Caco-2 (cell line): Measurements from ENCODE around the gene CFAP46. TPM values are rescaled to one million over a fixed set of nuclear protein-coding genes. Genes with fewer than 3 reads are reported as not detected.

Experiments used
- BruUV-seq: library from RNA; stranded (reverse); fragments of 400-500 nt; replicated peaks from 2 replicates; lab custom pipeline; 2021; lab: Mats Ljungman, UMichigan
- CTCF ChIA-PET: fragments of 300-600 bp; sonication (Branson Sonifier 250); formaldehyde crosslinking; loops from one replicate; lab custom pipeline; 2022; ENCODE audit warnings: antibody characterized with exemption; lab: Charles Lee
- POLR2A ChIA-PET: fragments of 300-600 bp; sonication (Branson Sonifier 250); formaldehyde crosslinking; loops from one replicate; lab custom pipeline; 2022; ENCODE audit warnings: antibody characterized with exemption; lab: Charles Lee
- DNase-seq, 2 experiments: peaks; one replicate each; pipeline versions ENCODE4 v3.0.0 to v3.0.0-alpha.2; 2020 to 2022
- H3K27me3 ChIP-seq: replicated peaks from 2 replicates; pipeline ENCODE4 v1.6.0; 2011; ENCODE audit warnings: low read length; ENCODE audit not compliant: control insufficient read depth, insufficient read depth
- H3K36me3 ChIP-seq: 2 replicates; pipeline ENCODE4 v1.5.1; 2011; ENCODE audit warnings: low read length; ENCODE audit not compliant: control insufficient read depth, insufficient read depth
- H3K4me1 ChIP-seq: fragments of 250-450 bp; sonication (Bioruptor Pico); 2 replicates; pipeline ENCODE4 v1.5.1; 2020; ENCODE audit warnings: mild to moderate bottlenecking
- H3K4me3 ChIP-seq: 2 replicates; pipeline ENCODE4 v1.5.1; 2011; ENCODE audit warnings: low read depth, mild to moderate bottlenecking, control low read depth, low read length
- H3K9me3 ChIP-seq: fragments of 250-450 bp; sonication (Bioruptor Pico); 2 replicates; pipeline ENCODE4 v1.5.1; 2020; ENCODE audit warnings: mild to moderate bottlenecking, moderate library complexity
- H3K27ac Mint-ChIP-seq: one replicate; pipeline ENCODE4 v1.8.0; 2022; ENCODE audit warnings: mixed read lengths; ENCODE audit not compliant: unreplicated experiment
- H3K27me3 Mint-ChIP-seq: one replicate; pipeline ENCODE4 v1.8.0; 2022; ENCODE audit warnings: mixed read lengths; ENCODE audit not compliant: insufficient read depth, unreplicated experiment
- H3K36me3 Mint-ChIP-seq: one replicate; pipeline ENCODE4 v1.8.0; 2022; ENCODE audit warnings: mild to moderate bottlenecking, mixed read lengths; ENCODE audit not compliant: insufficient read depth, unreplicated experiment
- H3K4me1 Mint-ChIP-seq: one replicate; pipeline ENCODE4 v1.8.0; 2022; ENCODE audit warnings: low read depth, mixed read lengths; ENCODE audit not compliant: unreplicated experiment
- H3K4me3 Mint-ChIP-seq: one replicate; pipeline ENCODE4 v1.8.0; 2022; ENCODE audit warnings: mild to moderate bottlenecking, moderate library complexity, mixed read lengths; ENCODE audit not compliant: unreplicated experiment
- H3K9me3 Mint-ChIP-seq: one replicate; pipeline ENCODE4 v1.8.0; 2022; ENCODE audit warnings: mixed read lengths; ENCODE audit not compliant: unreplicated experiment
- CTCF ChIP-seq, 2 experiments: fragments of 200-600 bp in 1 of 2; IDR thresholded peaks; 1 replicate in 1 of 2; 2 replicates in 1 of 2; pipeline versions ENCODE4 v1.5.1 to v1.8.0; 2011 to 2022; ENCODE audit warnings: antibody characterized with exemption in 1 of 2, control low read depth in 1 of 2, inconsistent platforms in 1 of 2, low read depth in 1 of 2, low read length in 1 of 2, mild to moderate bottlenecking in 1 of 2, moderate library complexity in 1 of 2; ENCODE audit not compliant: insufficient read depth in 1 of 2, severe bottlenecking in 1 of 2, unreplicated experiment in 1 of 2
- intact Hi-C: fragments of 100-400 bp; cut with micrococcal nuclease; formaldehyde crosslinking; loops from one replicate; pipeline ENCODE4 v1.10.0; 2022; ENCODE audit not compliant: unreplicated experiment
- total RNA-seq: library from RNA; stranded (reverse); gene quantifications from 2 replicates; pipeline ENCODE4 v1.2.3, GENCODE V29; 2022

CFAP46 gene
- total RNA-seq, 1 experiment from 2014 or later: not detected

- Mint-ChIP-seq H3K9me3 (no peaks in the 10 kb centered on the region), H3K27me3 (peaks cover 21% of the 10 kb centered on the region), H3K4me1 (peaks cover 8% of the 10 kb centered on the region), H3K36me3 (no peaks in the 10 kb centered on the region), H3K4me3 (no peak overlapping the region), H3K27ac (no peak overlapping the region)
- TF ChIP-seq CTCF (IDR thresholded peaks at IDR 0.05; ENCODE audit: insufficient read depth in 1 of 2, low read depth in 1 of 2, low read length in 1 of 2, severe bottlenecking in 1 of 2, unreplicated experiment in 1 of 2): no peak
- Histone ChIP-seq H3K36me3 (no peaks in the 10 kb centered on the region), H3K4me3 (no peak overlapping the region), H3K4me1 (no peaks in the 10 kb centered on the region), H3K27me3 (no peaks in the 10 kb centered on the region), H3K9me3 (no peaks in the 10 kb centered on the region)
- intact Hi-C loops: no loop called here
- POLR2A ChIA-PET: no interaction called here
- no peak for DNase-seq
- BruUV-seq: no TSS peak
- CTCF ChIA-PET: no interaction called here
Observed at GRCh38 chr10:132813001-132813401, 129.4 kb downstream of the CFAP46 start.

GRCh38 chr10:132812520-132812919, 129.8 kb downstream of the CFAP46 start:
- POLR2A ChIA-PET: no interaction called here
- CTCF ChIA-PET: no interaction called here
- TF ChIP-seq CTCF (IDR thresholded peaks at IDR 0.05; ENCODE audit: insufficient read depth in 1 of 2, low read depth in 1 of 2, low read length in 1 of 2, severe bottlenecking in 1 of 2, unreplicated experiment in 1 of 2): no peak
- no TSS peak for BruUV-seq
- no peaks in the 10 kb centered on the region for H3K36me3 ChIP-seq
- Mint-ChIP-seq H3K4me1 (peaks cover 6% of the 10 kb centered on the region), H3K9me3 (no peaks in the 10 kb centered on the region), H3K27ac (no peak overlapping the region), H3K27me3 (peaks cover 20% of the 10 kb centered on the region), H3K4me3 (no peak overlapping the region), H3K36me3 (no peaks in the 10 kb centered on the region)
- intact Hi-C loops: no loop called here
- no peaks in the 10 kb centered on the region for H3K27me3 ChIP-seq
- no peaks in the 10 kb centered on the region for H3K9me3 ChIP-seq
- no peaks in the 10 kb centered on the region for H3K4me1 ChIP-seq
- DNase-seq: no peak
- no peak overlapping the region for H3K4me3 ChIP-seq

DNA sequence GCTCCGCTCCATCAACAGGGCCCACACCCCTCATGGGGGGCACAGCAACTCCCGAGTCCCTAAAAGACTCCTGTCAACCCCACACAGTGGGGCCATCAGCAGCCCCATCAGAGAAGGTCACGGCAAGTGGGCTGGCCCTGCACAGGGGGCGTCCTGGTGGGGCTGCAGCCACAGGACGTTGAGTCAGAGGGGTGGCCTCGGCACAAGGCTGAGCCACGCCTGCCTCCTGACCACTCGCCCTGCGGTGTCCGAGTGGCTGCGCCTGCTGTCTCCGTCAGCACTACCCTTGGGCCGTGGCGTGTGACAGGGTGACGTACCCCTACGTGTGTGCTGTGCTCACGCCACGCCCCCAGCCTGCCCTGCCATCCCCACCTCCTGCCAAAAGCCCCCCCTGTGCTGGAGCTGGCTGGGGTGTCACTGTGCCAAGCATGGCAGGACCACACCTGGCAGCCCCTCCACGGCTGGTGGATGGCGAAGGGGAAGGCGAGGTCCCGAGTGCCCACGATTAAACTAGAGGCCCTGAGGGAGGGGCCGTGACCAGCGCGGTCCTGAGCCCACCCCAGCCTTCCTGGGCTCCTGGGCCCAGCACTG, 130.4 kb downstream of the CFAP46 start:
- Mint-ChIP-seq H3K4me3 (no peak overlapping the region), H3K36me3 (no peaks in the 10 kb centered on the region), H3K9me3 (no peaks in the 10 kb centered on the region), H3K27me3 (peaks cover 15% of the 10 kb centered on the region), H3K27ac (no peak overlapping the region), H3K4me1 (peaks cover under 1% of the 10 kb centered on the region)
- Histone ChIP-seq H3K4me1 (no peaks in the 10 kb centered on the region), H3K4me3 (no peak overlapping the region), H3K36me3 (no peaks in the 10 kb centered on the region), H3K9me3 (no peaks in the 10 kb centered on the region), H3K27me3 (no peaks in the 10 kb centered on the region)
- POLR2A ChIA-PET: no interaction called here
- intact Hi-C loops: no loop called here
- CTCF ChIA-PET: no interaction called here
- TF ChIP-seq CTCF (IDR thresholded peaks at IDR 0.05; ENCODE audit: insufficient read depth in 1 of 2, low read depth in 1 of 2, low read length in 1 of 2, severe bottlenecking in 1 of 2, unreplicated experiment in 1 of 2): no peak
- BruUV-seq: no TSS peak
- DNase-seq: no peak
